GM11168 (cell line): ENCODE measurements around the gene ZNF407.

Source experiments
- in situ Hi-C: fragments of 300-500 bp; cut with MboI; formaldehyde crosslinking; loops from one replicate; pipeline ENCODE4 v1.12.0; 2022; ENCODE audit warnings: low sequenced_read_pairs; ENCODE audit not compliant: unreplicated experiment

ZNF407 gene

GRCh38 chr18:74981476-74981875 is 383.8 kb downstream of the ZNF407 start:
- in situ Hi-C loops = no loop called here

GRCh38 chr18:74982946-74983635 is 385.4 kb downstream of the ZNF407 start:
- in situ Hi-C loops = no loop called here

GRCh38 chr18:74989134-74989533 is 391.5 kb downstream of the ZNF407 start:
- in situ Hi-C loops = no loop called here

- in situ Hi-C loops = no loop called here
Observed at GRCh38 chr18:74990563-74991081, 393.0 kb downstream of the ZNF407 start.

- in situ Hi-C loops = no loop called here
Observed at GRCh38 chr18:74994502-74995418, 397.1 kb downstream of the ZNF407 start.

- in situ Hi-C loops = no loop called here
Observed at GRCh38 chr18:74995419-74995736, 397.7 kb downstream of the ZNF407 start.

- in situ Hi-C loops = no loop called here
Observed at GRCh38 chr18:74996055-74996454, 398.4 kb downstream of the ZNF407 start.

- in situ Hi-C loops = no loop called here
Observed at GRCh38 chr18:74996996-74997395, 399.3 kb downstream of the ZNF407 start.

GRCh38 chr18:75000920-75001319 is 403.2 kb downstream of the ZNF407 start:
- in situ Hi-C loops = no loop called here

- in situ Hi-C loops = no loop called here
Observed at GRCh38 chr18:75003039-75003438, 405.4 kb downstream of the ZNF407 start.

- in situ Hi-C loops = no loop called here
Observed at GRCh38 chr18:75003764-75004690, 406.4 kb downstream of the ZNF407 start.

GRCh38 chr18:75005626-75006025 is 408.0 kb downstream of the ZNF407 start:
- in situ Hi-C loops = no loop called here

- in situ Hi-C loops = no loop called here
Observed at GRCh38 chr18:75008186-75008585, 410.5 kb downstream of the ZNF407 start.

- in situ Hi-C loops = no loop called here
Observed at GRCh38 chr18:75009296-75009695, 411.6 kb downstream of the ZNF407 start.

- in situ Hi-C loops = no loop called here
Observed at GRCh38 chr18:75009878-75010277, 412.2 kb downstream of the ZNF407 start.

- in situ Hi-C loops = no loop called here
Observed at GRCh38 chr18:75010278-75010677, 412.6 kb downstream of the ZNF407 start.

- in situ Hi-C loops = no loop called here
Observed at GRCh38 chr18:75010689-75011088, 413.0 kb downstream of the ZNF407 start.

GRCh38 chr18:75016025-75016717 is 418.5 kb downstream of the ZNF407 start:
- in situ Hi-C loops = no loop called here

GRCh38 chr18:75023473-75023872 is 425.8 kb downstream of the ZNF407 start:
- in situ Hi-C loops = no loop called here

- in situ Hi-C loops = no loop called here
Observed at GRCh38 chr18:75024871-75025270, 427.2 kb downstream of the ZNF407 start.
